ENCODE data around the gene PRKCZ.
A peak's percentile ranks its signal among the peaks of the same experiment; 100 is the strongest.

Gene PRKCZ

DNA sequence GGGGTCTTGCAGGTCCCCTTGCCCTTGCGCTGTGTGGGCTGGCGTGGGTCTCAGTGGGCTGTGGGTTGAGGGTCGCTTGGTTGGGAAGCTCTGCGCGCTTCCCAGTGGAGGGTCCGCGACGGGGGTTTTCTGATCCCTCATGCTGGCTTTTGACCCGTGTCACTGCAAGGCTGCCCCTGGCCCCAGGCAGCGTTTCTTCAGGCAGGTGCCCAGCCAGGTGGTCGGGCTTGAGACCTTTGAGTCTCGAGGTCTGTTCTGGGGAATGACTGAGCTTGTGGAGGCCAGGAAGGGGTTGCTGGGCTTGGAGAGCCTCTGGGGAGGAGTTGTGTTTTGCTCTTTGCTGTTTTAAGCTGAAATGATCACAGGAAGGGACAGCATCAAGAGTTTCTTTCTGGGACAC is 183.3 kb downstream of the PRKCZ start:
- no peak for DNase-seq

DNA sequence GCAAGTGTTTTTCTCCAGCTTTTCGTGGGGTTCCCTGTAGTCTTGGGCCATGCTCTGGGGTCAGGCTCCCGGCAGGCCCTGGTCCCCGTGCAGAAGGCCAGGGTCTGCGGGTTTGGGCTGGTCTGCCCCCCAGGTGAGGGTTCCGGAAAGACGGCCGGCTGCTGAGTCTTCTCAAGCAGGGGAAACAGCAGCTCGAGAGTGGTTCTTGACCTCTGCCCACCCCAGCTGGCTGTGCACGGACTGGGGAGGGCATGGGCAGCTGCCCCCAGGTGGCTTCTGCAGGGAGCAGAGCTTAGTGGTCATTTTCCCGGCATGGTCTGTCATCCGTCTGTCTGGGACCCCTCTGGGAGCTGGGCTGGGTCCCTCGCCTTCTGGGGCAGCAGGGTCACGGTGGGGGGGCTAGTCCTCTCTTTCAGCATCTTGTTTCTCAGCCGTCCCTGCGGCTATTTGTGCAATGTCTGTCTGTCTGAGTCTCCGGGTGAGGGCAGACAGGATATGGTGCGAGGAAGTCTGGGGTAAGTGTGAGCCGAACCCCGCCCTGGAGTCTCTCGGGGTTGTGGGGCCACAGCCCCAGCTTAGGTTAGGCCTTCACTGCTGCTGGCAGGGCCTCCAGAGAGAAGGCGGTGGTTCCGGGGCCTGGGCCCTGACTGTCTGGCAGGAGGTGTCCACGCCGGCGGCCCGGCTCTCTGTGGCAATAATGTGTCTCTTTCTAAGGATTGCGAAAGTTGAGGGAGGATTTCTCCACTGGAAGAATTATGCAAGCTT is 184.0 kb downstream of the PRKCZ start:
- DNase-seq = peak; percentile 73

DNA sequence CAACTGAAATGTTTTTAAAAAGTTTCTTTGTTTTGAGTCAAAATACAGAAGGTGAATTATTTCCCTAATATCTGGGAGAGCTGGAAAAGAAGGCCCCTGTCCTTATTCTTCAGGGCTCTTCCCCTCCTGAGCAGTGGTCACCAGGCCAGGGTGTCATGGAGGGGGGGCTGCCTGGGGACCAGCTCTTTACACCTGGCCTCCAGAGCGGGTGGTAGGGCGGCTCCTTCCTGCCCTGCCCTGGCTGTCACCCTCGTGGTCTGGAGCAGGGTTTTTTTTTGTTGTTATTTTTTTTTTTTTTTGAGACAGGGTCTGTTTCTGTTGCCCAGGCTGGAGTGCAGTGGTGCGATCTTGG is 184.5 kb downstream of the PRKCZ start:
- peak; percentile 41 for DNase-seq

All from activated gamma-delta T cell (primary cell).